HS-27A (cell line): ENCODE data around the gene CDSN.
"Not testable (repeated sequence)": the region's sequence is repeated elsewhere in the genome, so short reads cannot be mapped to it uniquely, and the experiment has no call there.

Source experiments
- DNase-seq: peaks from one replicate; pipeline ENCODE4 v3.0.0-alpha.2; 2012; ENCODE audit warnings: low read depth, missing footprints

Gene CDSN

GRCh38 chr6:31083742-31084354 is 36.4 kb downstream of the CDSN start:
- peak; percentile 93 for DNase-seq

GRCh38 chr6:31081872-31082271 is 38.4 kb downstream of the CDSN start:
- no peak for DNase-seq

- no peak for DNase-seq
These were observed 40.5 kb downstream of the CDSN start for GRCh38 chr6:31079656-31080261.

- DNase-seq = no peak
These were observed 43.6 kb downstream of the CDSN start for GRCh38 chr6:31076611-31077010.

GRCh38 chr6:31075528-31075927 is 44.7 kb downstream of the CDSN start:
- no peak for DNase-seq

GRCh38 chr6:31074401-31074800 is 45.8 kb downstream of the CDSN start:
- DNase-seq = no peak

- no peak for DNase-seq
These were observed 49.5 kb downstream of the CDSN start for GRCh38 chr6:31070711-31071197.

GRCh38 chr6:31068669-31069340 is 51.4 kb downstream of the CDSN start:
- no peak for DNase-seq

- not testable (repeated sequence) for DNase-seq
These were observed 52.2 kb downstream of the CDSN start for GRCh38 chr6:31067891-31068668.

GRCh38 chr6:31067028-31067427 is 53.2 kb downstream of the CDSN start:
- DNase-seq = not testable (repeated sequence)

- no peak for DNase-seq
These were observed 54.7 kb downstream of the CDSN start for GRCh38 chr6:31065556-31065955.
